Measurements from ENCODE around the gene NHERF1. TPM values are rescaled to one million over a fixed set of nuclear protein-coding genes. Genes with fewer than 3 reads are reported as not detected.

The NHERF1 gene
- total and polyA plus RNA-seq, 2 of the 13 experiments (the other 11 are each of a cell fraction or from before 2014, with no cell fraction given) = 169 to 269 TPM

DNA sequence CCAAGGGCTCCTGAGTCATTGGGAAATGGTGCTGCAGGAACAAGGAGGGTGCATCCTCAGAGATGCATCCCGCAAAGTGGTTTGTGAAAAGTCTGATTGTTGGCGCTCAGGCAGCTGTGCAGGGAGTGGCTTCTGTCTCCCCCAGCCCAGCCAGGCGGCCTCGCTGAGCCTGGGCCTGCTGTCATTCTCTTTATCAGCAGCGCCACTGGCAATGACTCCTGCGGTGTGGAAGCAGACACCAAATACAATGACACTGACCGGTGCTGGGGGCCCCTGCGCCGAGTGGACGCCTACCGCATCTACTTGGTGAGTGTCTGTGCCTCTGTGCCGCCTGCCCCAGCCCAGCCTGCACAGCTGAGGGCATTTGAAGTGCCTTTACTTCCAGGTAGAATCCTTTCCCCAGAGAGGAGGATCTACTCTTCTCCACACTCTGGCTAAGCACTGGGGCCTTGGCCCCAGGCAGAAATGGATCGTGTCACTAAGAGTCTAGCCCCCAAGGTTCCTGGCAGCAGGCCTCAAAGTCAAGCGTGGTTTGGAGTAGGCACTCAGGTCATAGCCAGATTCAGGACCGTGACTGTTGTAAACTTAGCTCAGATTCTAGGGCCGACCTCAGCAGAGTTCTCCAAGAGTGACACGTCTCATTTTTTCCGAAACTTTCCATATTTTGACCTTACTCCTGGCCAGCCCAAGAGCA lies 47.0 kb downstream of the NHERF1 start:
- POLR2A ChIA-PET = no interaction called here
- Histone ChIP-seq H4K20me1 (ENCODE audit: insufficient read depth, low read length) (no peaks in the 10 kb centered on the region), H3K36me3 (replicated peaks in 1 of 2; ENCODE audit: control insufficient read depth in 1 of 2, insufficient read depth in 2 of 2, low read length in 2 of 2) (peaks cover 23 to 28% of the 10 kb centered on the region in 2 experiments), H3K27me3 (ENCODE audit: control insufficient read depth in 1 of 2, insufficient read depth in 2 of 2, low read length in 2 of 2) (no peaks in the 10 kb centered on the region), H3K4me3 (replicated peaks in 1 of 3; ENCODE audit: insufficient read depth in 1 of 3, low read depth in 2 of 3, low read length in 3 of 3) (no peak overlapping the region), H3K9me3 (ENCODE audit: low read length) (no peaks in the 10 kb centered on the region), H3K4me1 (ENCODE audit: insufficient read depth, low read length) (peaks cover 9% of the 10 kb centered on the region; the same call in 1 of the 2 replicates), H2AFZ (ENCODE audit: low read length) (no peak overlapping the region), H3K27ac (ENCODE audit: extremely low read length, insufficient read depth, low read length) (no peak overlapping the region), H3K79me2 (ENCODE audit: insufficient read depth, low read length) (no peaks in the 10 kb centered on the region), H3K4me2 (ENCODE audit: low read depth, low read length) (no peak overlapping the region), H3K9ac (ENCODE audit: insufficient read depth, low read depth, low read length) (no peak overlapping the region)
- DNase-seq (ENCODE audit: low spot score) (no peak), ATAC-seq (no peak), FAIRE-seq (no peak)
- in situ Hi-C loops (cut with HindIII; ENCODE audit: extremely low pct_ligation_motif_present, low pct_unique_long_range_greater_than_20kb) (no loop called here), intact Hi-C loops (cut with micrococcal nuclease; ENCODE audit: unreplicated experiment) (no loop called here)
- 95% methylated on average over 15 of the region's 18 CpGs for WGBS (ENCODE audit: low lambda C conversion rate)
- BruUV-seq (replicated peaks) = no TSS peak
- CTCF ChIA-PET (ENCODE audit: low intra/inter-chr PET ratio, low total read pairs) = no interaction called here
- no peak for TF ChIP-seq BCL6 (CRISPR knock-in tag; IDR thresholded peaks at IDR 0.05)
- no peak for TF ChIP-seq DMAP1 (CRISPR knock-in tag; IDR thresholded peaks at IDR 0.05)
- no peak for TF ChIP-seq HNRNPK (IDR thresholded peaks at IDR 0.05; ENCODE audit: low read depth, low read length, poor library complexity, severe bottlenecking)
- TF ChIP-seq ZNF12 (CRISPR knock-in tag; IDR thresholded peaks at IDR 0.05) = no peak
- TF ChIP-seq, protein P1, sequence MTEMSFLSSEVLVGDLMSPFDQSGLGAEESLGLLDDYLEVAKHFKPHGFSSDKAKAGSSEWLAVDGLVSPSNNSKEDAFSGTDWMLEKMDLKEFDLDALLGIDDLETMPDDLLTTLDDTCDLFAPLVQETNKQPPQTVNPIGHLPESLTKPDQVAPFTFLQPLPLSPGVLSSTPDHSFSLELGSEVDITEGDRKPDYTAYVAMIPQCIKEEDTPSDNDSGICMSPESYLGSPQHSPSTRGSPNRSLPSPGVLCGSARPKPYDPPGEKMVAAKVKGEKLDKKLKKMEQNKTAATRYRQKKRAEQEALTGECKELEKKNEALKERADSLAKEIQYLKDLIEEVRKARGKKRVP (CRISPR knock-in tag; IDR thresholded peaks at IDR 0.05) = no peak
- TF ChIP-seq, protein P2, sequence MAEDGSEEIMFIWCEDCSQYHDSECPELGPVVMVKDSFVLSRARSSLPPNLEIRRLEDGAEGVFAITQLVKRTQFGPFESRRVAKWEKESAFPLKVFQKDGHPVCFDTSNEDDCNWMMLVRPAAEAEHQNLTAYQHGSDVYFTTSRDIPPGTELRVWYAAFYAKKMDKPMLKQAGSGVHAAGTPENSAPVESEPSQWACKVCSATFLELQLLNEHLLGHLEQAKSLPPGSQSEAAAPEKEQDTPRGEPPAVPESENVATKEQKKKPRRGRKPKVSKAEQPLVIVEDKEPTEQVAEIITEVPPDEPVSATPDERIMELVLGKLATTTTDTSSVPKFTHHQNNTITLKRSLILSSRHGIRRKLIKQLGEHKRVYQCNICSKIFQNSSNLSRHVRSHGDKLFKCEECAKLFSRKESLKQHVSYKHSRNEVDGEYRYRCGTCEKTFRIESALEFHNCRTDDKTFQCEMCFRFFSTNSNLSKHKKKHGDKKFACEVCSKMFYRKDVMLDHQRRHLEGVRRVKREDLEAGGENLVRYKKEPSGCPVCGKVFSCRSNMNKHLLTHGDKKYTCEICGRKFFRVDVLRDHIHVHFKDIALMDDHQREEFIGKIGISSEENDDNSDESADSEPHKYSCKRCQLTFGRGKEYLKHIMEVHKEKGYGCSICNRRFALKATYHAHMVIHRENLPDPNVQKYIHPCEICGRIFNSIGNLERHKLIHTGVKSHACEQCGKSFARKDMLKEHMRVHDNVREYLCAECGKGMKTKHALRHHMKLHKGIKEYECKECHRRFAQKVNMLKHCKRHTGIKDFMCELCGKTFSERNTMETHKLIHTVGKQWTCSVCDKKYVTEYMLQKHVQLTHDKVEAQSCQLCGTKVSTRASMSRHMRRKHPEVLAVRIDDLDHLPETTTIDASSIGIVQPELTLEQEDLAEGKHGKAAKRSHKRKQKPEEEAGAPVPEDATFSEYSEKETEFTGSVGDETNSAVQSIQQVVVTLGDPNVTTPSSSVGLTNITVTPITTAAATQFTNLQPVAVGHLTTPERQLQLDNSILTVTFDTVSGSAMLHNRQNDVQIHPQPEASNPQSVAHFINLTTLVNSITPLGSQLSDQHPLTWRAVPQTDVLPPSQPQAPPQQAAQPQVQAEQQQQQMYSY (CRISPR knock-in tag; IDR thresholded peaks at IDR 0.05) = no peak
- TF ChIP-seq NFKB2 (CRISPR knock-in tag; IDR thresholded peaks at IDR 0.05; ENCODE audit: borderline replicate concordance) = no peak
- TF ChIP-seq HDAC6 (IDR thresholded peaks at IDR 0.05; ENCODE audit: low read depth, low read length) = no peak
- TF ChIP-seq ZNF451 (CRISPR knock-in tag; IDR thresholded peaks at IDR 0.05) = no peak
- TF ChIP-seq, protein P3, sequence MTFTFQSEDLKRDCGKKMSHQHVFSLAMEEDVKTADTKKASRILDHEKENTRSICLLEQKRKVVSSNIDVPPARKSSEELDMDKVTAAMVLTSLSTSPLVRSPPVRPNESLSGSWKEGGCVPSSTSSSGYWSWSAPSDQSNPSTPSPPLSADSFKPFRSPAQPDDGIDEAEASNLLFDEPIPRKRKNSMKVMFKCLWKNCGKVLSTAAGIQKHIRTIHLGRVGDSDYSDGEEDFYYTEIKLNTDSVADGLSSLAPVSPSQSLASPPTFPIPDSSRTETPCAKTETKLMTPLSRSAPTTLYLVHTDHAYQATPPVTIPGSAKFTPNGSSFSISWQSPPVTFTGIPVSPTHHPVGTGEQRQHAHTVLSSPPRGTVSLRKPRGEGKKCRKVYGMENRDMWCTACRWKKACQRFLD (CRISPR knock-in tag; IDR thresholded peaks at IDR 0.05; ENCODE audit: borderline replicate concordance) = no peak
- TF ChIP-seq PAX8 (CRISPR knock-in tag; IDR thresholded peaks at IDR 0.05; ENCODE audit: borderline replicate concordance) = no peak
